KMS-11 (cell line): ENCODE data around the gene CTNND1.

Experiments
- H2AFZ ChIP-seq: fragments of 200-600 bp; sonication (generic); 2 replicates; pipeline ENCODE4 v1.6.1; 2016; ENCODE audit warnings: antibody characterized with exemption, mixed run types, low read depth
- H3K27ac ChIP-seq: fragments of 200-600 bp; sonication (generic); 2 replicates; pipeline ENCODE4 v1.6.1; 2016; ENCODE audit warnings: mild to moderate bottlenecking, mixed run types
- H3K27me3 ChIP-seq: fragments of 200-600 bp; sonication (generic); 2 replicates; pipeline ENCODE4 v1.6.1; 2017; ENCODE audit warnings: mild to moderate bottlenecking, low read depth, mixed run types, moderate library complexity; ENCODE audit not compliant: insufficient read depth
- H3K36me3 ChIP-seq: fragments of 200-600 bp; sonication (generic); 2 replicates; pipeline ENCODE4 v1.6.1; 2017; ENCODE audit warnings: mild to moderate bottlenecking, mixed run types; ENCODE audit not compliant: insufficient read depth
- H3K4me1 ChIP-seq: fragments of 200-600 bp; sonication (generic); 2 replicates; pipeline ENCODE4 v1.6.1; 2016; ENCODE audit warnings: mild to moderate bottlenecking, low read depth, mixed run types; ENCODE audit not compliant: poor library complexity, severe bottlenecking
- H3K4me2 ChIP-seq: fragments of 200-600 bp; sonication (generic); 2 replicates; pipeline ENCODE4 v1.7.0; 2016; ENCODE audit warnings: mild to moderate bottlenecking, mixed run types
- H3K4me3 ChIP-seq: fragments of 200-600 bp; sonication (generic); IDR thresholded peaks from 2 replicates; pipeline ENCODE4 v1.6.1; 2017; ENCODE audit warnings: low read depth, low read length, mixed read lengths; ENCODE audit not compliant: insufficient read depth
- H3K79me2 ChIP-seq: fragments of 200-600 bp; sonication (generic); 2 replicates; pipeline ENCODE4 v1.6.1; 2016; ENCODE audit warnings: low read depth, mixed run types; ENCODE audit not compliant: insufficient read depth
- H3K9ac ChIP-seq: fragments of 200-600 bp; sonication (generic); 2 replicates; pipeline ENCODE4 v1.6.1; 2016; ENCODE audit warnings: mild to moderate bottlenecking, mixed run types
- H4K20me1 ChIP-seq: fragments of 200-600 bp; sonication (generic); 2 replicates; pipeline ENCODE4 v1.6.1; 2016; ENCODE audit warnings: mild to moderate bottlenecking, mixed run types; ENCODE audit not compliant: insufficient read depth
- TF ChIP-seq, protein P1 (sequence below): fragments of 200-600 bp; sonication (generic); conservative IDR thresholded peaks from 2 replicates; pipeline ENCODE4 v1.6.1; 2017; ENCODE audit warnings: low read depth, mild to moderate bottlenecking, antibody characterized with exemption, low read length, moderate library complexity, mixed read lengths

The CTNND1 gene

GRCh38 chr11:57776031-57776521, 14.5 kb downstream of the CTNND1 start:
- Histone ChIP-seq H3K4me1 (no peaks in the 10 kb centered on the region), H3K79me2 (no peaks in the 10 kb centered on the region)

GRCh38 chr11:57776577-57777210, 15.1 kb downstream of the CTNND1 start:
- H3K4me3 ChIP-seq, result no peak overlapping the region
- H3K27me3 ChIP-seq, result no peaks in the 10 kb centered on the region
- H3K27ac ChIP-seq, result no peak overlapping the region
- no peaks in the 10 kb centered on the region for H4K20me1 ChIP-seq
- no peak overlapping the region for H3K9ac ChIP-seq
- H3K36me3 ChIP-seq, result no peaks in the 10 kb centered on the region
- no peaks in the 10 kb centered on the region for H3K79me2 ChIP-seq
- H2AFZ ChIP-seq, result no peak overlapping the region
- TF ChIP-seq, protein P1, sequence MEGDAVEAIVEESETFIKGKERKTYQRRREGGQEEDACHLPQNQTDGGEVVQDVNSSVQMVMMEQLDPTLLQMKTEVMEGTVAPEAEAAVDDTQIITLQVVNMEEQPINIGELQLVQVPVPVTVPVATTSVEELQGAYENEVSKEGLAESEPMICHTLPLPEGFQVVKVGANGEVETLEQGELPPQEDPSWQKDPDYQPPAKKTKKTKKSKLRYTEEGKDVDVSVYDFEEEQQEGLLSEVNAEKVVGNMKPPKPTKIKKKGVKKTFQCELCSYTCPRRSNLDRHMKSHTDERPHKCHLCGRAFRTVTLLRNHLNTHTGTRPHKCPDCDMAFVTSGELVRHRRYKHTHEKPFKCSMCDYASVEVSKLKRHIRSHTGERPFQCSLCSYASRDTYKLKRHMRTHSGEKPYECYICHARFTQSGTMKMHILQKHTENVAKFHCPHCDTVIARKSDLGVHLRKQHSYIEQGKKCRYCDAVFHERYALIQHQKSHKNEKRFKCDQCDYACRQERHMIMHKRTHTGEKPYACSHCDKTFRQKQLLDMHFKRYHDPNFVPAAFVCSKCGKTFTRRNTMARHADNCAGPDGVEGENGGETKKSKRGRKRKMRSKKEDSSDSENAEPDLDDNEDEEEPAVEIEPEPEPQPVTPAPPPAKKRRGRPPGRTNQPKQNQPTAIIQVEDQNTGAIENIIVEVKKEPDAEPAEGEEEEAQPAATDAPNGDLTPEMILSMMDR, result no peak
- H3K4me2 ChIP-seq, result no peak overlapping the region
- H3K4me1 ChIP-seq, result no peaks in the 10 kb centered on the region

More at GRCh38 chr11:57776031-57776521, 14.5 kb downstream of the CTNND1 start:
- Histone ChIP-seq H2AFZ (no peak overlapping the region), H3K9ac (no peak overlapping the region), H3K4me2 (no peak overlapping the region), H3K36me3 (no peaks in the 10 kb centered on the region), H3K27ac (no peak overlapping the region), H3K4me3 (no peak overlapping the region), H3K27me3 (no peaks in the 10 kb centered on the region), H4K20me1 (no peaks in the 10 kb centered on the region)
- TF ChIP-seq, protein P1, result no peak

DNA sequence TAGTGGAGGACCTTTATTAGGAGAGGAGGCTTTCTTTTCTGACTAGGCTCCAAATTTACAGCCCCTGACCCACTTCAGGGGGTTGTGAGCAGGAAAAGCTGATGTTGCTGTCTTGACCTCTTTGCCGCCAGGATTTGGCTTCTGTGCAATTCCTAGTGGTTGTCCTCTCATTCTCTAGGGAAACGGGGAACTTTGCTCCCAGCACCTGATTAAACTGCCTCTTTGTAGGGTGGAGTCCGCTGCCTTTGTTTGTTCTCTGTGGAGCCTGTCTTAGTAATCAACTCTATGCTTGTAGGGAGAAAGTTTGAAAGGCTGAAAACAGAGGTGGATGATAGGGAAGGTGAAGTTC, 16.3 kb downstream of the CTNND1 start:
- Histone ChIP-seq H4K20me1 (no peaks in the 10 kb centered on the region), H3K9ac (no peak overlapping the region), H3K79me2 (no peaks in the 10 kb centered on the region), H3K27ac (no peak overlapping the region), H3K4me3 (no peak overlapping the region), H3K27me3 (no peaks in the 10 kb centered on the region), H3K4me1 (no peaks in the 10 kb centered on the region), H3K36me3 (no peaks in the 10 kb centered on the region), H2AFZ (no peak overlapping the region), H3K4me2 (no peak overlapping the region)
- TF ChIP-seq, protein P1, result no peak

DNA sequence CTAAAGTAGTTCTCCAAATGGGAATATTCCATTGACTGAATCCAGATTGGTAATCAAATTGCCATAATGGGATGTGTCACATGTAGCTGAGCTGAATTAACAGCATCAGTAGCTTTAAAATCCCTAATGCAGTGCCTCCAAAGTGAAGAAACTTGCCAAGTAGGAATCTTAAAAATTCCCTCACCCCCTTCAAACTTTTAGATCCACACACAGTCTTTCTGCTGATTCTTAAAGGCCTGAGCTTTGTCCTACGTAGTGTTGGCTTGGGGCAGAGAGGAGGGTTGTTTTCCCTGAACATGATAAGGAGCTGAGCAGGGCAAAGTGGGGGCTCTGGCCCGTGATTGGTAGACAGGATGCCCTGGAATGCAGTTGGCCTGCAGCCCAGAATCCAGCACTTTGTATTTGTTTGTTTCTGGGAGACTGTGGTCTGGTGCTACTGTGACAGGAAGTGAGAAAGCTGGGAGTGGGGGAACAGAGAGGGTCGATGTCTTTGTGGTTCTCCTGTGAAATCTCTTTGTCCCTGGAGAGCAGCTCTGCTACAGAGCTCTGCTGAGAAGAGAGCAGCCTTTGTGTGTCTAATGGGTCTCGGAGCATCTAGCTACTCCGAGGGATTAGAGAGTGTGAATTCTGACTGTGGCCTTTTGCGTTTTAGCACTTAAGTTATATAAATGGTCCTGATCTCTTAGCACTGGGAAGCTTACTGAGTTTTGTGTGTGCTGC, 16.9 kb downstream of the CTNND1 start:
- Histone ChIP-seq H4K20me1 (no peaks in the 10 kb centered on the region), H3K4me3 (no peak overlapping the region), H3K79me2 (no peaks in the 10 kb centered on the region)

More for the DNA sequence above, 16.9 kb downstream of the CTNND1 start:
- Histone ChIP-seq H3K36me3 (no peaks in the 10 kb centered on the region), H3K4me1 (no peaks in the 10 kb centered on the region), H3K27ac (no peak overlapping the region), H3K9ac (no peak overlapping the region), H3K4me2 (no peak overlapping the region), H2AFZ (no peak overlapping the region), H3K27me3 (no peaks in the 10 kb centered on the region)
- TF ChIP-seq, protein P1, result no peak
